ENCODE results near the gene PCDH17.

GRCh38 chr13:57636816-57637215 lies 5.3 kb downstream of the PCDH17 start:
- TF ChIP-seq, protein P1, sequence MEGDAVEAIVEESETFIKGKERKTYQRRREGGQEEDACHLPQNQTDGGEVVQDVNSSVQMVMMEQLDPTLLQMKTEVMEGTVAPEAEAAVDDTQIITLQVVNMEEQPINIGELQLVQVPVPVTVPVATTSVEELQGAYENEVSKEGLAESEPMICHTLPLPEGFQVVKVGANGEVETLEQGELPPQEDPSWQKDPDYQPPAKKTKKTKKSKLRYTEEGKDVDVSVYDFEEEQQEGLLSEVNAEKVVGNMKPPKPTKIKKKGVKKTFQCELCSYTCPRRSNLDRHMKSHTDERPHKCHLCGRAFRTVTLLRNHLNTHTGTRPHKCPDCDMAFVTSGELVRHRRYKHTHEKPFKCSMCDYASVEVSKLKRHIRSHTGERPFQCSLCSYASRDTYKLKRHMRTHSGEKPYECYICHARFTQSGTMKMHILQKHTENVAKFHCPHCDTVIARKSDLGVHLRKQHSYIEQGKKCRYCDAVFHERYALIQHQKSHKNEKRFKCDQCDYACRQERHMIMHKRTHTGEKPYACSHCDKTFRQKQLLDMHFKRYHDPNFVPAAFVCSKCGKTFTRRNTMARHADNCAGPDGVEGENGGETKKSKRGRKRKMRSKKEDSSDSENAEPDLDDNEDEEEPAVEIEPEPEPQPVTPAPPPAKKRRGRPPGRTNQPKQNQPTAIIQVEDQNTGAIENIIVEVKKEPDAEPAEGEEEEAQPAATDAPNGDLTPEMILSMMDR (conservative IDR thresholded peaks at IDR 0.05) = no peak
- TF ChIP-seq EZH2 (IDR thresholded peaks at IDR 0.05; ENCODE audit: low read depth) = no peak

Data from PC-9 (cell line).